ENCODE results near the gene NFE2L2.
"Not testable (repeated sequence)": the region's sequence is repeated elsewhere in the genome, so short reads cannot be mapped to it uniquely, and the experiment has no call there.

Gene NFE2L2

DNA sequence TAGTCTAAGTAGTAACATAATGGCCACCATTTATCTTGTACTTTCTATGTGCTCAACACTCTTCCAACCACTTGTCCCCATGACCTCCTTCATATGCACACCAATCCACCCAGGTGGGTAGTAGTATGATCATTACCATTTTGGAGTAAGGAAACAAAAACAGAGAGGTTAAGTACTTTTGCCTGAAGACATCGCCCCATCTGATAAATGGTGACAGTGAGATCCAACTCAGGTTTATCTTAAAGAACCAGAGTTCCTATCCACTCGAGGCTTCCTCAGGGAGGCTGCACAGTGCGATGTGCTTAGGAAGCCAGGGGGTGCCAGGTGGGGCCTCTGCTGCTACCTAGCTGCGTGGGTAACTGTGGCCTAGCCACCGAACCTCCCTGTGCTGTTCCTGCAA, 14.1 kb downstream of the NFE2L2 start:
- no peak overlapping the region for H3K4me3 ChIP-seq (ENCODE audit: low read depth, low read length, poor library complexity, severe bottlenecking)
- no peaks in the 10 kb centered on the region for H3K9me3 ChIP-seq (ENCODE audit: low read length)
- H3K36me3 ChIP-seq (ENCODE audit: insufficient read depth, low read length) = peaks cover 38% of the 10 kb centered on the region; the same call in 1 of the 2 replicates
- no peak overlapping the region for H2AFZ ChIP-seq (ENCODE audit: low read length)
- no peaks in the 10 kb centered on the region for H3K27me3 ChIP-seq (ENCODE audit: insufficient read depth, low read length)
- peaks cover 100% of the 10 kb centered on the region for H3K79me2 ChIP-seq (ENCODE audit: insufficient read depth, low read length)
- TF ChIP-seq, protein P1, sequence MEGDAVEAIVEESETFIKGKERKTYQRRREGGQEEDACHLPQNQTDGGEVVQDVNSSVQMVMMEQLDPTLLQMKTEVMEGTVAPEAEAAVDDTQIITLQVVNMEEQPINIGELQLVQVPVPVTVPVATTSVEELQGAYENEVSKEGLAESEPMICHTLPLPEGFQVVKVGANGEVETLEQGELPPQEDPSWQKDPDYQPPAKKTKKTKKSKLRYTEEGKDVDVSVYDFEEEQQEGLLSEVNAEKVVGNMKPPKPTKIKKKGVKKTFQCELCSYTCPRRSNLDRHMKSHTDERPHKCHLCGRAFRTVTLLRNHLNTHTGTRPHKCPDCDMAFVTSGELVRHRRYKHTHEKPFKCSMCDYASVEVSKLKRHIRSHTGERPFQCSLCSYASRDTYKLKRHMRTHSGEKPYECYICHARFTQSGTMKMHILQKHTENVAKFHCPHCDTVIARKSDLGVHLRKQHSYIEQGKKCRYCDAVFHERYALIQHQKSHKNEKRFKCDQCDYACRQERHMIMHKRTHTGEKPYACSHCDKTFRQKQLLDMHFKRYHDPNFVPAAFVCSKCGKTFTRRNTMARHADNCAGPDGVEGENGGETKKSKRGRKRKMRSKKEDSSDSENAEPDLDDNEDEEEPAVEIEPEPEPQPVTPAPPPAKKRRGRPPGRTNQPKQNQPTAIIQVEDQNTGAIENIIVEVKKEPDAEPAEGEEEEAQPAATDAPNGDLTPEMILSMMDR (IDR thresholded peaks at IDR 0.05; ENCODE audit: low read length) = no peak
- no peaks in the 10 kb centered on the region for H3F3A ChIP-seq (ENCODE audit: insufficient read depth, low read length)
- H3K4me1 ChIP-seq (ENCODE audit: insufficient read depth, low read length, severe bottlenecking) = peaks cover 39% of the 10 kb centered on the region
- H3K9me2 ChIP-seq (ENCODE audit: low read depth, low read length) = no peaks in the 10 kb centered on the region
- 0 out of 2 replicates have a peak, but pooled peaks cover 5% of the 10 kb centered on the region for H4K20me1 ChIP-seq (ENCODE audit: insufficient read depth, low read length)
- H3K9ac ChIP-seq (ENCODE audit: low read length) = no peak overlapping the region
- no peak overlapping the region for H3K4me2 ChIP-seq (ENCODE audit: low read length)
- no peak overlapping the region for H3K27ac ChIP-seq (ENCODE audit: low read depth, low read length, poor library complexity, severe bottlenecking)

DNA sequence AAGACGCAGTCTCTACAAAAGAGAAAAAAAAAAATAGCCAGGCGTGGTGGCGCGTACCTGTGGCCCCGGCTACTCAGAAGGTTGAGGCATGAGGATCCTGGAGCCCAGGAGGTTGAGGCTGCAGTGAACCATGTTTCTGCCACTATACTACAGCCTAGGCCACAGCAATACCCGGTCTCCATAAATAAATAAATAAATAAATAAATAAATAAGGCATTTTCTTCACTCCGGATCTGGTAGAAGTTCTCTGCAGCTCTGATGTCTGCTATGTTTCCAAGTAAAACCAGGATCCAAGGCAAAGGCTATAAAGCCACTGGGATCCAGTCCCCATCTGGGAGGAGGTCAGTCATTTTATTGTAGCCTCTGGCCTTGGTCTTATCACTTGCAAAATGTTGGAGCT, 15.5 kb downstream of the NFE2L2 start:
- no peak overlapping the region for H3K4me3 ChIP-seq (ENCODE audit: low read depth, low read length, poor library complexity, severe bottlenecking)
- no peaks in the 10 kb centered on the region for H3K27me3 ChIP-seq (ENCODE audit: insufficient read depth, low read length)
- TF ChIP-seq, protein P1 (IDR thresholded peaks at IDR 0.05; ENCODE audit: low read length) = no peak
- no peak for TF ChIP-seq EZH2 (IDR thresholded peaks at IDR 0.05; ENCODE audit: borderline replicate concordance, low read length)
- peaks cover 100% of the 10 kb centered on the region for H3K79me2 ChIP-seq (ENCODE audit: insufficient read depth, low read length)
- no peak overlapping the region for H3K4me2 ChIP-seq (ENCODE audit: low read length)
- H3F3A ChIP-seq (ENCODE audit: insufficient read depth, low read length) = no peaks in the 10 kb centered on the region
- H4K20me1 ChIP-seq (ENCODE audit: insufficient read depth, low read length) = 0 out of 2 replicates have a peak, but pooled peaks cover 5% of the 10 kb centered on the region
- no peak overlapping the region for H3K27ac ChIP-seq (ENCODE audit: low read depth, low read length, poor library complexity, severe bottlenecking)
- H3K9me2 ChIP-seq (ENCODE audit: low read depth, low read length) = no peaks in the 10 kb centered on the region
- peaks cover 33% of the 10 kb centered on the region; the same call in 1 of the 2 replicates for H3K36me3 ChIP-seq (ENCODE audit: insufficient read depth, low read length)
- no peaks in the 10 kb centered on the region for H3K9me3 ChIP-seq (ENCODE audit: low read length)
- no peak overlapping the region for H2AFZ ChIP-seq (ENCODE audit: low read length)
- no peak overlapping the region for H3K9ac ChIP-seq (ENCODE audit: low read length)
- H3K4me1 ChIP-seq (ENCODE audit: insufficient read depth, low read length, severe bottlenecking) = peaks cover 27% of the 10 kb centered on the region

DNA sequence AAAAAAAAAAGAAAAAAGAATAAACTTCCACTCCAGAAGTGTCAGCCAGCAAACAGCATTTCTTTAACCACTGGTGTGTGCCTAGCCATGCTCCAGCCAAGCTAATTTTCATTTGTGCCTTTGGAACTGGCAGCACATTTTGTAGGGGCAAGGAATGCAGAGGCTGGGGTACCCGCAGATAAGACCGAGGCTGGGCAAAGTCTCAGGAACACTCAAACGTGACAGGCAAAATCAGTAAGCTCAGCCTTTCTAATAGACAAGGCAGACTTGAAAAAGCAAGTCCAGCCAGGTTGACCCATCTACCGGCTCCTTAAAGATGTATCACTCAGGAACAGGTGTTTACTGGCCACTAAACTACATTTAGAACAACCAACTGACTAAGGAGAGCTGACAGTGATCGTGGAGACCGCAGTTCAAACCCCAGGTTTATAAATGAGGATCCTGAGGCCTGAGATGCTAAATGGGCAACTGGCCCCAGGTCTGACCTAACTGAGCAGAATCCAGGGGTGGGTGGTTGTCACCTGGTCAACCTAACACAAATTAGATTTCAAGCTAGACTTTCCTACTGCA, 16.7 kb downstream of the NFE2L2 start:
- H3K9me2 ChIP-seq (ENCODE audit: low read depth, low read length) = no peaks in the 10 kb centered on the region
- no peaks in the 10 kb centered on the region for H3K9me3 ChIP-seq (ENCODE audit: low read length)
- H3K4me2 ChIP-seq (ENCODE audit: low read length) = no peak overlapping the region
- H3K79me2 ChIP-seq (ENCODE audit: insufficient read depth, low read length) = peaks cover 99% of the 10 kb centered on the region
- H3K9ac ChIP-seq (ENCODE audit: low read length) = no peak overlapping the region
- H3K4me1 ChIP-seq (ENCODE audit: insufficient read depth, low read length, severe bottlenecking) = peaks cover 25% of the 10 kb centered on the region
- H4K20me1 ChIP-seq (ENCODE audit: insufficient read depth, low read length) = 0 out of 2 replicates have a peak, but pooled peaks cover 5% of the 10 kb centered on the region
- H3K27me3 ChIP-seq (ENCODE audit: insufficient read depth, low read length) = no peaks in the 10 kb centered on the region
- no peak overlapping the region for H2AFZ ChIP-seq (ENCODE audit: low read length)
- H3K27ac ChIP-seq (ENCODE audit: low read depth, low read length, poor library complexity, severe bottlenecking) = no peak overlapping the region
- H3K4me3 ChIP-seq (ENCODE audit: low read depth, low read length, poor library complexity, severe bottlenecking) = no peak overlapping the region
- peaks cover 32% of the 10 kb centered on the region; the same call in 1 of the 2 replicates for H3K36me3 ChIP-seq (ENCODE audit: insufficient read depth, low read length)
- H3F3A ChIP-seq (ENCODE audit: insufficient read depth, low read length) = no peaks in the 10 kb centered on the region
- TF ChIP-seq, protein P1 (IDR thresholded peaks at IDR 0.05; ENCODE audit: low read length) = no peak
- no peak for TF ChIP-seq EZH2 (IDR thresholded peaks at IDR 0.05; ENCODE audit: borderline replicate concordance, low read length)

DNA sequence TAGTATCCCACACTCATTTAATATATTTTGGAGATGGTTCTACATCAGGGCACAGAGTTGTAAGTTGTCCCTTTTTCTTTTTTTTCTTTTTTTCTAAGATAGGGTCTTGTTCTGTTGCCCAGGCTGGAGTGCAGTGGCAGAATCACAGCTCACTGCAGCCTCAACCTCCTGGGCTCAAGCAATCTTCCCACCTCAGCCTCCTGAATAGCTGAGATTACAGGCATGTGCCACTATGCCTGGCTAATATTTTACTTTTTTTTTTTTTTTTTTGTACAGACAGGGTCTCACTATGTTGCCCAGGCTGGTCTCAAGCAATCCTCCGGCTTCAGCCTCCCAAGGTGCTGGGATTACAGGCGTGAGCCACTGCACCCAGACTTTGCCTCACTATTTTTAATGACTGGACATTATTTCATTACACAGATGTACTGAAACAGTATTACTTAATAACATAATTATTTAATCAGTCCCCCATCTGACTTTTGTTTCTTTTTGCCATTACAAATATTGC, 17.9 kb downstream of the NFE2L2 start:
- peaks cover 27% of the 10 kb centered on the region; the same call in 1 of the 2 replicates for H3K36me3 ChIP-seq (ENCODE audit: insufficient read depth, low read length)
- H4K20me1 ChIP-seq (ENCODE audit: insufficient read depth, low read length); H3K27ac ChIP-seq (ENCODE audit: low read depth, low read length, poor library complexity, severe bottlenecking); H3K9me3 ChIP-seq (ENCODE audit: low read length); H3K9me2 ChIP-seq (ENCODE audit: low read depth, low read length); H3K27me3 ChIP-seq (ENCODE audit: insufficient read depth, low read length); H3K4me3 ChIP-seq (ENCODE audit: low read depth, low read length, poor library complexity, severe bottlenecking); H3F3A ChIP-seq (ENCODE audit: insufficient read depth, low read length); H3K4me2 ChIP-seq (ENCODE audit: low read length); H3K9ac ChIP-seq (ENCODE audit: low read length); H2AFZ ChIP-seq (ENCODE audit: low read length): not testable (repeated sequence)
- H3K4me1 ChIP-seq (ENCODE audit: insufficient read depth, low read length, severe bottlenecking) = peaks cover 28% of the 10 kb centered on the region
- peaks cover 99% of the 10 kb centered on the region for H3K79me2 ChIP-seq (ENCODE audit: insufficient read depth, low read length)

Measured in OCI-LY1 (cell line).